Esophagus squamous epithelium (tissue), 5 donors: ENCODE results near the gene SFR1. TPM values are rescaled to one million over a fixed set of nuclear protein-coding genes. Genes with fewer than 3 reads are reported as not detected.

Source experiments
- DNase-seq: peaks from one replicate; lab custom pipeline; 2025; lab: John Stamatoyannopoulos, UW
- H3K27ac ChIP-seq, 4 donors: fragments of 200-600 bp; sonication (generic); one replicate each; pipeline ENCODE4 v1.5.1; 2016 to 2019; ENCODE audit warnings: mild to moderate bottlenecking in 1 of 4
- H3K27me3 ChIP-seq, 4 donors: fragments of 200-600 bp; sonication (generic); 1 replicate in 3 of 4; 2 replicates in 1 of 4; pipeline versions ENCODE4 v1.5.1 to v1.6.0; 2017 to 2021; ENCODE audit warnings: antibody characterized with exemption in 1 of 4
- H3K36me3 ChIP-seq, 3 donors: fragments of 200-600 bp; sonication (generic); one replicate each; pipeline ENCODE4 v1.5.1; 2016 to 2019
- H3K4me1 ChIP-seq, 3 donors: fragments of 200-600 bp; sonication (generic); one replicate each; pipeline ENCODE4 v1.5.1; 2017 to 2019
- H3K4me3 ChIP-seq, 4 donors: fragments of 200-600 bp; sonication (generic); 1 replicate in 3 of 4; 2 replicates in 1 of 4; pipeline ENCODE4 v1.5.1; 2016 to 2019; ENCODE audit warnings: mild to moderate bottlenecking in 2 of 4, moderate library complexity in 1 of 4
- H3K9me3 ChIP-seq, 3 donors: fragments of 200-600 bp; sonication (generic); one replicate each; pipeline ENCODE4 v1.5.1; 2016 to 2019
- POLR2A ChIP-seq, 4 donors: fragments of 450-650 bp; IDR thresholded peaks; one replicate each; pipeline ENCODE4 v1.6.1; 2017; ENCODE audit warnings: antibody characterized with exemption in 4 of 4, mild to moderate bottlenecking in 4 of 4, moderate library complexity in 3 of 4
- WGBS, 2 donors: methylation state at CpG; one replicate each; pipeline ENCODE4 v1.1.5; 2018; 5-methylcytosine and 5-hydroxymethylcytosine counted together
- intact Hi-C: fragments of 100-400 bp; cut with DNase I; formaldehyde crosslinking; loops from one replicate; pipeline ENCODE4 v1.15.0; 2022
- total RNA-seq, 4 donors: library from RNA; depleted of rRNA; stranded (reverse); fragments of >200 nt; gene quantifications; one replicate each; pipeline ENCODE4 v1.1.0, GENCODE V29; 2016
- TF ChIP-seq, protein P1 (sequence below), 6 experiments: fragments of 450-650 bp in 4 of 6; fragments of 200-600 bp in 2 of 6; sonication (generic) in 2 of 6; IDR thresholded peaks; one replicate each; pipeline ENCODE4 v1.5.1; 2016 to 2019; ENCODE audit warnings: antibody characterized with exemption in 6 of 6, mild to moderate bottlenecking in 4 of 6, moderate library complexity in 4 of 6
- donor health status: DM: yes; HTN: yes; CAD: no.

Gene SFR1
- total RNA-seq, 4 donors from 2014 or later = 2.7 to 9.3 (median 6.3) TPM

DNA sequence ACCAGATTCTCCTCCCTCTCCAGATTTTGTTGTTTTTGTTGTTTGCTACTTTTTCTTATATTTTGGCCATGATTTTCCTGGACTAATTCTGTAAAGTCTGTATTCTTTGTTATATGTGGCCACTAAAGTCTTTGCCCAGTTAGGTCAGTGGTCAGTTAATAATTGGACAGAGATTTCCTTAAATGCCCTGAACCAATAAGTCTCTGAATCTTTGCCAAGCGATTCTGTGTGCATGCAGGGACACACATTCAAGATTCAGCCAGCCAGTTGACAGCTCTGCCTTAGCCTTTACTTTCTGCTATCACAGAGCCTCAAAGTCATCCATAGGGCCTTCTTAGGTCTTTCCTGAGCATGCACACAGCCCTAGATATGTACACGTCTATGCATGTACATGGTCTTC is 25.3 kb upstream of the SFR1 start:
- Histone ChIP-seq H3K36me3 (no peaks in the 10 kb centered on the region), H3K9me3 (peaks cover 0 to 11% (median 0%) of the 10 kb centered on the region in 3 donors), H3K27me3 (peaks cover 0 to 5% (median 0%) of the 10 kb centered on the region in 4 donors), H3K4me1 (peaks cover 0 to 15% (median 6%) of the 10 kb centered on the region in 3 donors), H3K4me3 (no peak overlapping the region), H3K27ac (no peak overlapping the region)
- WGBS, 2 donors = 87 to 95% methylated on average over 2 of the region's 2 CpGs
- TF ChIP-seq POLR2A (IDR thresholded peaks at IDR 0.05) = no peak
- TF ChIP-seq, protein P1, sequence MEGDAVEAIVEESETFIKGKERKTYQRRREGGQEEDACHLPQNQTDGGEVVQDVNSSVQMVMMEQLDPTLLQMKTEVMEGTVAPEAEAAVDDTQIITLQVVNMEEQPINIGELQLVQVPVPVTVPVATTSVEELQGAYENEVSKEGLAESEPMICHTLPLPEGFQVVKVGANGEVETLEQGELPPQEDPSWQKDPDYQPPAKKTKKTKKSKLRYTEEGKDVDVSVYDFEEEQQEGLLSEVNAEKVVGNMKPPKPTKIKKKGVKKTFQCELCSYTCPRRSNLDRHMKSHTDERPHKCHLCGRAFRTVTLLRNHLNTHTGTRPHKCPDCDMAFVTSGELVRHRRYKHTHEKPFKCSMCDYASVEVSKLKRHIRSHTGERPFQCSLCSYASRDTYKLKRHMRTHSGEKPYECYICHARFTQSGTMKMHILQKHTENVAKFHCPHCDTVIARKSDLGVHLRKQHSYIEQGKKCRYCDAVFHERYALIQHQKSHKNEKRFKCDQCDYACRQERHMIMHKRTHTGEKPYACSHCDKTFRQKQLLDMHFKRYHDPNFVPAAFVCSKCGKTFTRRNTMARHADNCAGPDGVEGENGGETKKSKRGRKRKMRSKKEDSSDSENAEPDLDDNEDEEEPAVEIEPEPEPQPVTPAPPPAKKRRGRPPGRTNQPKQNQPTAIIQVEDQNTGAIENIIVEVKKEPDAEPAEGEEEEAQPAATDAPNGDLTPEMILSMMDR (IDR thresholded peaks at IDR 0.05) = no peak
- no peak for DNase-seq
- intact Hi-C loops = no loop called here

DNA sequence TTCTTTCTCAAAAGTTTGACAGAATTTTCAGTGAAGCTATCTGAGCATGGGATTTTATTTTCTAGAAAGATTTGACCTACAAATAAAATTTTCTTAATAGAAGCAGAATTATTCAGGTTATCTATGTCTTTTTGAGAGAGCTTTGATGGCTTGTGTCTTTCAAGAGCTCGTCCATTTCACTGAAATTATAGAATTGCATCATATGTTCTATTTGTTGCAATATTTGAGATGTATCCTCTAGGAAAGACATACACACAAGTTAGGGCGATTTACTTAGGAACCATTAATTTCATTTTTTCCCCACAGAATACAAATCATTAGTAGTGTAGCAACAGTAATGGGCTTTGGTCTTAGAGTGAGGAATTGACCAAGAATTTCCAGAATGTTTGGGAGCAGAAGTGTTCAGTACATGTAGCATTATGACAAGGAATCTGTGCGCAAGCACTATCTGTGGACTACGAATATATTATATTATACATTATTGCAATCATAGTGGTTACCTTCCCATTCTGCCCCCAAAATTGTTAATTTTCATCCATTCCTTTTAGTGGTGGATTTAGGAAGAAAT is 23.5 kb upstream of the SFR1 start:
- TF ChIP-seq, protein P1 (IDR thresholded peaks at IDR 0.05) = no peak
- no peak for TF ChIP-seq POLR2A (IDR thresholded peaks at IDR 0.05)

DNA sequence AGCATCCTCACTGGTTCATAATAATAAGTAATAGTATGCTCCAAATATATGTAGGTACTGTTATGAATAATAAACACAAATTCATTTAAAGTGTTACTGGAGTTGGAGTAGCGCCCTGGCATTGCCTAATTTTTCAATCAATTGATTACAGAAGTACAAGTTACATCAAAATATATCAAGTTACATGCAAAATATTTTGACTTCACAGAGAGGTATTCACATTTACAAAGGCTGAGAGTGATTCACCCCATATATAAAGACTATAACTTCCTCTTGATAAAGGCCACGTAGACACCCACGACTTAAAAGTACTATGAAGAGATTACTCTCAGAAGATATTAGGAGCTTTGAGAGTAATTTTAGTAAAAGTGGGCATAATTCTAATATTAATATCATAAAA is 22.7 kb upstream of the SFR1 start:
- no peak for DNase-seq
- Histone ChIP-seq H3K9me3 (peaks cover 0 to 6% (median 0%) of the 10 kb centered on the region in 3 donors), H3K27ac (no peak overlapping the region), H3K4me3 (no peak overlapping the region), H3K36me3 (no peaks in the 10 kb centered on the region), H3K4me1 (peaks cover 0 to 5% (median 0%) of the 10 kb centered on the region in 3 donors), H3K27me3 (peaks cover 0 to 5% (median 0%) of the 10 kb centered on the region in 4 donors)
- WGBS, 2 donors = 48% methylated on average over 3 of the region's 3 CpGs
- intact Hi-C loops = no loop called here
- no peak for TF ChIP-seq POLR2A (IDR thresholded peaks at IDR 0.05)
- TF ChIP-seq, protein P1 (IDR thresholded peaks at IDR 0.05) = no peak

More for the DNA sequence above, 23.5 kb upstream of the SFR1 start:
- no peak for DNase-seq
- Histone ChIP-seq H3K4me1 (peaks cover 0 to 5% (median 0%) of the 10 kb centered on the region in 3 donors), H3K27ac (no peak overlapping the region), H3K9me3 (peaks cover 0 to 10% (median 0%) of the 10 kb centered on the region in 3 donors), H3K27me3 (peaks cover 0 to 5% (median 0%) of the 10 kb centered on the region in 4 donors), H3K36me3 (no peaks in the 10 kb centered on the region), H3K4me3 (no peak overlapping the region)
- intact Hi-C loops = no loop called here
- 89 to 97% methylated on average over 4 of the region's 4 CpGs for WGBS, 2 donors

- Histone ChIP-seq H3K4me1 (peaks cover 0 to 5% (median 0%) of the 10 kb centered on the region in 3 donors), H3K36me3 (no peaks in the 10 kb centered on the region), H3K27me3 (peaks cover 0 to 5% (median 0%) of the 10 kb centered on the region in 4 donors), H3K27ac (no peak overlapping the region), H3K4me3 (no peak overlapping the region), H3K9me3 (peaks cover 0 to 6% (median 0%) of the 10 kb centered on the region in 3 donors)
- TF ChIP-seq POLR2A (IDR thresholded peaks at IDR 0.05) = no peak
- TF ChIP-seq, protein P1 (IDR thresholded peaks at IDR 0.05) = no peak
- intact Hi-C loops = no loop called here
- DNase-seq = no peak
Measured at GRCh38 chr10:104099941-104100340, 22.0 kb upstream of the SFR1 start.

DNA sequence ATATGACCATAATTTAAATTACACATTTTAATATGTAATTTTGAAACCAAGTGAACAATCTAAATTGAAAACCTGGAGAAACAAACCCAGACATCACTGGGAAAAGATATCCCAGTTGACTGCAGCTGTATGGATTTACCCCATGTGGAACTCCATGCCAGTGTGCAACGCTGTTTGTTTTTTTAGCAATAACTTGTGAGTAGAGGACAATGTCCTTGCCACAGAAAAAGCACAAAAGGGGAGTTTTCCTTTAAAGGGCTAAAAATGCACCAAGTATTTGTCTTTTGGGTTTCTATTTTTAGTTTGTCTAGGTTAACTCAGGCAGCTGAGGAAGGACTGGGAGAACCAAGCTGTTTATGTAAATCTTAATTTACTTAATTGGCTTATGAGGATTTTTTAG is 21.2 kb upstream of the SFR1 start:
- 0% methylated on average over 1 of the region's 1 CpG for WGBS, 2 donors

More for the DNA sequence above, 21.2 kb upstream of the SFR1 start:
- no peak for DNase-seq
- TF ChIP-seq, protein P1 (IDR thresholded peaks at IDR 0.05) = no peak
- TF ChIP-seq POLR2A (IDR thresholded peaks at IDR 0.05) = no peak
- Histone ChIP-seq H3K9me3 (peaks cover 0 to 6% (median 0%) of the 10 kb centered on the region in 3 donors), H3K27me3 (peaks cover 0 to 5% (median 0%) of the 10 kb centered on the region in 4 donors), H3K27ac (no peak overlapping the region), H3K4me1 (peaks cover 0 to 5% (median 0%) of the 10 kb centered on the region in 3 donors), H3K4me3 (no peak overlapping the region), H3K36me3 (no peaks in the 10 kb centered on the region)
- intact Hi-C loops = no loop called here
